Jurkat, Clone E6-1 (cell line): ENCODE results near the gene CARS1.

Source experiments
- DNase-seq: peaks from one replicate; pipeline ENCODE4 v3.0.0-alpha.2; 2011; ENCODE audit warnings: low read depth, low spot score
- H3K4me3 ChIP-seq: 2 replicates; pipeline ENCODE4 v1.5.1; 2011; ENCODE audit warnings: mild to moderate bottlenecking, low read length, control low read depth, moderate library complexity

CARS1 gene

DNA sequence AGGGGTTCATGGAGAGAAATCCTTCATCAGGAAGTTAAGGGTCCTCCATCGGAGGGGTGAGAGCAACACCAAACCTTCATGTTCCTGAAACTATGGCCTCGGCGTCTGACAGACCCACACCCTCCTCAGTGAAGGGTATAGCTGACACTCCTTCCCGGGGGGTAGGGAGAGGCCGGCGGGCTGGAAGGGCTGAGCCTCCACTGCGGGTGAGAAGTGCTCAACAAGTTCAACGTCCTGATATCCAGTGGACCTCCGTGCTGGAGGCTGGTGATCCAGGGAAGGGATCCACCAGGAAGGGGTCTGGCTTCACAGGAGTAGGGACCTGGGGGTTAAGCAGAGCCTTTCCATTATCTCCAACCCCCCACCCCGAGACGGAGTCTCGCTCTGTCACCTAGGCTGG is 12.3 kb downstream of the CARS1 start:
- DNase-seq = no peak
- no peak overlapping the region for H3K4me3 ChIP-seq

DNA sequence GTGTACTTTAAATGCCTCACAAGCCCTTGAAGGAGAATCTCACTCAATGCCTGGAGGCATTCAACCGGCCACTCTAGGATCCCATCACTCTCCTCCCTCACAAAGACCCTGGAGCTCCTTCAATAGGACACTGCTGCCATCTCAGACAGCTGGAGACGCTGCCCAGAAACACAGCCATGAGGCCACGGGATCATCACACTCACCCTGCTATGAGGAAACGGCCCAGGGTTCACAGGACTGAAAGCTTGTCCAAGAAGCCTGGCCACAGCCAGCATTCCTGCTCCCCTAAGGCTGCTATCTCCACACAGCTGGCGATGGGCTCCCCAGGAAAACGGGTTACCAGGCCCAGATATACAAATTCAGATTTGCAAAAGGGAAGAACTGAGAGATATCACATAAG is 13.2 kb downstream of the CARS1 start:
- no peak for DNase-seq

DNA sequence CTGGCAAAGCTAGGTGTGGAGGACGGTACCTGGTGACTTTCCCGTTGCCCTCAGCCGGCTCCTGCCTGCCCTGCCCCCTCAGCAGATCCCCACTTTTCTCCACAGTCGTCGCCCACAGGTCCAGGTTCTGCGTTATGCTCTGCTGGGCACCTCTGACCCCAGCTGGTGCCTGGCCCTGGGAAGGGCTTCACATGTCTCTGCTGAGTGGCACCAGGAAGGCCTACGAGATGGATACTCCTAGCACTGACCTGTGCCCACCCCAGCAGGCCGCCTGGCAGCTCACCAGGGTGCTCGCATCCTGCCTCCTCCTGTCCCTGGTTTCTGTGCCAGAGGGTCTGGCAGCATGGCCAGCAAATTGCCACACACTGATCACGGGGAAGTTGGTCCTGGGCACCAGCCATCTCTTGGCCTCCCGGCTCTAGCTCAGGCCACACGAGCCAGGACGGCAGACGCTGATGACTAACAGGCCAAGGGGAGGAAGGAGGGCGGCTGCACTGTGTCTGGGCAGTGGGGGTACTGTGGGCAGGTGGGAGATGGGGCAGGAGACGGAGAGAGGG is 13.8 kb downstream of the CARS1 start:
- no peak for DNase-seq
- H3K4me3 ChIP-seq = no peak overlapping the region

More for the DNA sequence above, 13.2 kb downstream of the CARS1 start:
- no peak overlapping the region for H3K4me3 ChIP-seq

DNA sequence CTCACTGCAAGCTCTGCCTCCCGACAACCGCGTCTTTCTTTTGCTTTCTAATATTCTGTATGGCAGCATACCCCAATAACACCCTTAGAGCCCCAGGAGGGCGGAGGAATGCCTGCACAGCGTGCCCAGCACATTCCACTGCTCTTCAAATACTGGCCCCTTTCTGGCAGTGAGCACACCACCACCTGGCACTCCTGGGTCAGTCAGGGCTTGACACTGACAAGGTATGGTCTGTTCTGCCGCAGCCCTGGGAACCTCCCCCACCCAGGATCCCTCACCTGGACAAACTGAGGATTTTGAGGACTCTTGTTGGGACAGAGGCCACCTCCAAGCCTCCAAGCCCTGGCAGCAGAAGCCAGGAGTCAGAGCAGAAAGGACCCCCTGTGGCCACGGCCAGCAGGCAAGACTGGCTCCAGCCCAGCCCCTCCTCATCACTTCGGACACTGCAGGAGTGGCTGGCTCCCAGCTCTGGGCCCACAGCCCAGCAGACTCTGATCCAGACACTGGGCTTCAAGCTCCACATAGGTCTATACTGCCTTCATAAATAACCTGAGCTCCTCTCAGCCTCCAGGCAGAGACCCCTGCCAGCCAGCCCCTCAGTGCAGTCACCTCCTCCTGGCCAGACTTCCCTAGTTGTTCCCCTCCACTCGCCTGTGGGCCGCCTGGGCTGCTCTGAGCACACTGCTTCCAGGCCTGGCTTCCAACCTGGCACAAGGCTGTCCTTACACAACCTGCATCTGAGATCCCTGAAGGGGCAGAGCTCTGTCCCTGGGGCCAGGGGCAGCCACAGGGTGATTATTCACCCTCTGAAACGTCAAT is 14.5 kb downstream of the CARS1 start:
- no peak overlapping the region for H3K4me3 ChIP-seq
- no peak for DNase-seq

DNA sequence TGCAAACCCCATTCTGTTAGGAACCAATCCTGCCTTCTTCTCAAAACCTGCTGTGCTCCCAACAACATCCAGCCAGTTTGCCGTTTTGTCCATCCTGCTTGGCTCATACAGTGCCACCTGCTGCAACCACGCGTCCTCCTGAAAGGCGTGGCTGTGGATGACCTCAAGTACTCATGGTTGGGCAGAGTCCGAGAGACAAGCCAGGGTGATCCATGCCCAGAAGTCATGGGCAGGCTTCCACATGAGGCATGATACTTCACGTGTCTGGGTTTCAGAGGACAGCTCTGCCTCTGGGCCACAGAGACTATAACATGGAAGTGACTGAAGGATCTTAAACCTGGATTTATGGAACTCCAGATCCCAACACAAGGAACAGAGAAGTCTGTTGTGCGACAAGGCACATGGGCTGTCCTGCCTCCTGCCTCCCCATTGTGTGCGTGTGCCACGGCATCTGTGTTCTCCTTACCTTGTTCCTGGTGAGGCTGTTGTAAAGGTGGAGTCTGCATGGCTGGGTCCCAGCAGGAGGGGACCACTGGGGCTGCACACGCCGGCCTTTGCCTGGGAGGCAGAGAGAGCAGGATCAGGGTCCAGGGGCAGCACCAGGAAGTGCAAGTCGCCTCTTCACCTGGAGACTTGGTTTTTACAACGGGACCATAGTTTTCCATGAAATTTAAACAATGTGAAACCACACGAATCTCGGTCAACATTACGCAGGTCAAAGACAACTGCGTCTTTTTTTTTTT is 15.4 kb downstream of the CARS1 start:
- no peak overlapping the region for H3K4me3 ChIP-seq
- no peak for DNase-seq

DNA sequence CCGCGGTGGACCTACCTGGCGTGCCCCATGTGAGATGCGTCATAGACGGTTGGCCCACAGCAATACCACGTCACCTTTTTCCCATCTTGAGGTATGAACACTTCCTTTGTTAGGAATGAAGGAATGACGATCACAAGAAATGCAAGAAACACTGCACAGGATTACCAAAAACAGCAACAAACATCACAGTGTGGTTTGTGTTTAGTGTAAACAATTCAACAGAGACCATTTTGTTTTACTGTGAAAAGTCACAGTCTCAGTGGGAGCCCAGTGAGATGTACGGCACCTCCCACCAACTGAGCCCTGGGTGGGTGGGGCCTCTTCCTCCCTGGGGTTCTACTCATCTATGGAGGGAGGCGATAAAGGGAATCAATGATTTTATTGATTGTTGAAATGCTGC is 16.3 kb downstream of the CARS1 start:
- H3K4me3 ChIP-seq = no peak overlapping the region
- DNase-seq = no peak

DNA sequence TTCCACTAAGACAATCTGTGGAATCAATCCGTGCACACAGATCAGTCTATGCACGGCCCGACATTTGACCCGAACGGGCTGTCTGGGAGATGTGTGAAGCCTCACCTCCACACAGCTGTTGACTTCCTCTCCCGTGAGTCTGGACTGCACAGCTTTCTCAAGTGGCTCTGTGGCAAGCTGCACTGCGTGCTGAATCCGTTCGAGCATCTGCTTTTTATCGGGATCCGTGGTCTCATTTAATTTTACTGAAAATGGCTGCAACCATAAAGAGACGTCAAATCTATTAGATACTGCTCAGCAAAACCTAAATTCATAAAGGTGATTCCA is 19.3 kb downstream of the CARS1 start:
- no peak overlapping the region for H3K4me3 ChIP-seq
- no peak for DNase-seq

DNA sequence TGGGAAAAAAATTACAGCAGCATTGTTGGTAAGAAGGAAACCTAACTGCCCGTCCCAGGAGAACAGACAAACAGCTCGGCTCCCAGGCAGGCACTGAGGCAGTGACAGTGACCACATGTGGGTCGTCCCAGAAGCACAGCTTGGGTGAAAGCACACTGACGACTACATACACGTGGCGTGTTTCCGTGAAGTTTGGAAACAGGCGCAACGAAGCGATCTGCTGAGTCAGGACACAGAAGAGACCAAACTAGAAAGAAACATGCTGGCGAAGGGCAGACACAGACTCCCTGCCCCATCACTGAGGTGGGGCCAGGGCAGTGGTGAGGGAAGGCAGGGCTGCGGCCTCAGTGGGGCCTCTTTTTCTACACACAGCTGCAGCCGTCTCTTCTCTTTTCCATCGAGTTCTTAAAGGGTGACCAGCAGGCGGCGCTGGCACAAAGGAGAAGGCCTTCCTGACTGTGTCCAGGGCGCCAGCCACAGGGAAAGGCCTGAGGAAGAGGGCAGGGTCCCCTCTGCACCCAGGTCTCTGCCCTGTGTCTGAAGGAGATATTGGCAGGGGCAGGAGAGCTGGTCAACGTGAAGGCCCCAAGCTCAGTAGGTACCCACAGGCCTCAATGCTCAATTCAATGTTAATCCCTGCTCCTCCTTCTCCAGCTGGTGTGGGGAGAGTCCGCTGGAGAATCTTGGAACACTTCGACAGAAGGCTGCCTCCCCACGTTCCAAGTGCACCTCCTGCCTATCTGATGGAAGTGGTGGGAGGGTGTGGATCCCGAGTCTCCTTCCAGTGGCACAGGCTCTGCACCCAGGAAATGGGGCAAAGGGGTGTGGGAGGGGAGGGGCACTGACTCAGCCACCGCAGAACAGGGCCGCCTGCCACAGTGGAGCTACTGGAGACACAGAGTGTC is 19.9 kb downstream of the CARS1 start:
- DNase-seq = peak; percentile 26
- H3K4me3 ChIP-seq = no peak overlapping the region

DNA sequence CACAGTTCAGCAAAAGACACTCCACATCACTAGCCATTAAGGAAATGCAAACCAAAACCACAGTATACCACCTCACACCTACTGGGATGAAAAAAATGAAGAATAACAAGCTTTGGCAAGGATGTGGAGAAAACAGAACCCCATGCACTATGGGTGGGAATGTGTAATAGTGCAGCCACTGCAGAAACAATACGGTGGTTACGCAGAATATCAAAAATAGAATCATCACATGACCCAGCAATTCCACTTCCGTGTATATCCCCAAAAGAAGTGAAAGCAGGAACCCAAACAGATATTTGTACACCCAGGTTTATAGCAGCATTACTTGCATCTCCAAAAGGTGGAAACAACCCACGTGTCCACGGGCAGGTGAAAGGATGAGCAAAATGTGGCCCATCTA is 20.8 kb downstream of the CARS1 start:
- no peak overlapping the region for H3K4me3 ChIP-seq
- DNase-seq = no peak

DNA sequence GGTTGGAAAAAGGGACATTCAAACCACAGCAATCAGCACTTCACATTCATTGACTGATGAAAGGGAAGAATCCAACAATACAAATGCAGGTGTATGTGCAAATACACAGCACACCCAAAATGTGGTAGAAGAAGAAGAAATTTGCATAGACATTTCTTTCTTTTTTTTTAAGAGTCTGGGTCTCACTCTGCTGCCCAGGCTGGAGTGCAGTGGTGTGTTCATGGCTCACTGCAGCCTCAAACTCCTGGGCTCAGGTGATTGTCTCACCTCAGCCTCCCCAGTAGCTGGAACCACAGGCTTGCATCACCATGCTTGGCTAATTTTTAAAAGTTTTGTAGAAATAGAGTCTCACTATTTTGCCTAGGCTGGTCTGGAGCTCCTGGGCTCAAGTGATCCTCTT is 21.9 kb downstream of the CARS1 start:
- no peak for DNase-seq
- no peak overlapping the region for H3K4me3 ChIP-seq

DNA sequence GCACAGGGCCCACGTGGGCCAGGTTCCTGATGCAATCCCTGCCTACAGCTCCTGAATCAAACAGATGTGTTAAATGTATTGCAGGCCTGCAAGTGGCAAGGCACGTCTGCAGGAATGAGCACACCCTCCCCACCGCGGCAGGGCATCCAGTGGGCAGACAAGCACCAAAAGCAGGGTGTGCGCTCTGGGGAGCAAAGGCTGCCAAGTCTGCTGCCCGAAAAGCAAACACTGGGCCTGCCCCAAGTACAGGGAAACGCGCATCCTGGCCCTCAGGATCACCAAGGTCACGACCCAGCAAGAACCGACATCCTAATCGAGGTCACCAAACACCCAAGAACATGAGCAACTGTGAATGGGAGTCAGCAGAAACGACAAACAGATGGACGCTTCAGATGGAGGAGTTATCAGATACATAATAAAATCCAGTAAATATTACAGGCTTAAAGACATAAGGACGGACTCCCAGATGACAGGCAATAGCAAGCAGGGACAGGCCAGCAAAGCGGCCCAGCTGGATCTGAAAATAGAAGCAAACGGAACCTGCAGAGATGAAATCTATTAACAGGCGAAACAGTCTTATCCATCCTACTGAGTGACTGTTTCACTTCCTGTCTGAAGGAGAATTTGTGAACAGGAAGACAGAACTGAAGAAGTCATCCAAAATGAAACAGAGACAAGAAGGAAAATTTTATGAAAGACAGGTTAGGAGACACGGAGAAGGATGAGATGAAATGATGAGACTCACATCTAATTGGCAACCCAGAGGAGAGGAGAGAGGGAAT is 26.7 kb downstream of the CARS1 start:
- no peak for DNase-seq
- no peak overlapping the region for H3K4me3 ChIP-seq

DNA sequence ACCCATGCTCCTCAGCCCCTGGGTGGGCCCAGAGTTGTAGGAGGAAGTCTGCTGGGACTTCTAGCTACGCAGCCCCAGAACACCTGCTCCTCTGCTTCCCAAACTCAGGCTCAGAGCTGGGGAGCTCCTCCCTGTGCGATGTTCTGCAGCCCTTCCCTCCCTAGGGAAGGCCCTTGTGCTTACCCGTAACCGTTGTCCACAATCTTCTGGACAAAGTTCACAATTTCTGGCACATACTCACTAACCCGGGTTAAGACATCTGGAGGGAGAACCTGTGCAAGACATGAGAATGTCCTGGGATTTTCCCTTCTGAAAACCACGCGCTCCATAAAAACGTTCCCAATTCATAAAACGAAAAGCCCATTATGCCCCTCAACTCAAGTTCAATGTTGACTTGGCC is 28.4 kb downstream of the CARS1 start:
- DNase-seq = no peak
- no peak overlapping the region for H3K4me3 ChIP-seq

DNA sequence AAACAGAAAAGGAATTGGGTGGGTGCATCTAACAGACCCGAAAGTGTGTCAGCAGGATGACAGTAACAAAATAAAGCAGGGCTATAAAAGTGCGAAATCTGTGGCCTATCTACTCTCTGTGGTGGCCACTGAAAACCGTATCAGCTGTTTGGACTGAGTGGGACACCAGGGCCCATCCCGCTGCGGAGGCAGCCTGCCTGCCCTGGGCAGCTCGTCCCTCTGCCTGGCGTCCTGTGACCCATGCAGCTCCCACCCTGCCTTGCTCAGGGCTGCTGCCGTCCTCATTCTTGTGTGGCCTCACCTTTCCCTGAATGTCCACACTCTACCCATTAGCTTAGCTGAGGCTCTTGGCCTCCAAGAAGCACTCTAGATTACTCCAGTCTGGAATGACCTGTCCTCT is 30.4 kb downstream of the CARS1 start:
- DNase-seq = no peak
- H3K4me3 ChIP-seq = no peak overlapping the region

DNA sequence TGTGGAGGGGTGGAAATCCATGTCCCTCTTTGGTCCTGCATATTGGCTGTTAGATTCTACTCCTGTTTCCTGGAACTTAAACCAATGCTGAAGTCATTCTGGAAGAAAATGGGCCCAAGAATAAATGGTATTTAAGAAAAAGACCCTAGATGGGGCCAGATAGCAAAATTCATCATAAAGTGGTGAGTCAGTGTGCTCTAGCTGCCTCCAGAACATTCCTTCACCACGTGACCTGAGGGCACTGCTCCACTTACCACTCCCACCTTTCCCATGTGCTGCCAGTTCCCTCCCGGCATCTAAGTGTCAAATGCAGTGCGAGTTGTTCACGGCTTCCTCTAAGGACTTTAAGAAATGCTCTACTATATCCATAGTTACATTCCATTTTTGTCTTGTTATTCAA is 34.2 kb downstream of the CARS1 start:
- H3K4me3 ChIP-seq = no peak overlapping the region
- DNase-seq = no peak

DNA sequence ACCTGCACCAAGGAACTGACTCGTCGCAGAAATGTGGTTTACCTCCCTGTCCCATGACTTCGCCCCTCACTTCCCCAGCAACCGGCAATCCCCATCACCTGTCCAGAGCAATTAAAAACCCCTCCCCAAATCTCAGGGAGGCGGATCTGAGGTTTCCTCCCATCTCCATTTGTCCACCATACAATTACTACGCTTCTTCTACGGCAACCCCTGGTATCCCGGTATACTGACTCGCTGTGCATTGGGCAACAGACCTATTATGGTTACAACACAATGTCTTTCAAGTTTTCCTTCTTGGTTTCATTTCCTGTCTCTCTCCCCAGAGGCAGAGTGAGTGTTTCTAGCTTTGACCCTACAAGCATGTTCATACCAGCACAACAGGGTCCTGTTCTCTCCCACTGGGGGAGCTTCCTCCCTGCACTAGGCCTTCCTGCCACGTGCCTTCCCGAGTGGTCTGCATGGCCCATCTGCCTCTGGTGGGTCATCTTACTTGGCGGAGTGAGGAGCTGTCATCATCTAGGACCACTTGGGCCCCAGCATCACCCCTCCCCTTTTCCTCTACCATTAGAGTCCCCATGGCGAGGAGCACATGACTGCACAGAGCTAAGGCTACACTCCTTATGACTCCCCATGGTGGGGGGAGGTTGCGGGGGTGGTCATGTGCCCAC is 34.8 kb downstream of the CARS1 start:
- peak; percentile 22 for DNase-seq
- H3K4me3 ChIP-seq = no peak overlapping the region

DNA sequence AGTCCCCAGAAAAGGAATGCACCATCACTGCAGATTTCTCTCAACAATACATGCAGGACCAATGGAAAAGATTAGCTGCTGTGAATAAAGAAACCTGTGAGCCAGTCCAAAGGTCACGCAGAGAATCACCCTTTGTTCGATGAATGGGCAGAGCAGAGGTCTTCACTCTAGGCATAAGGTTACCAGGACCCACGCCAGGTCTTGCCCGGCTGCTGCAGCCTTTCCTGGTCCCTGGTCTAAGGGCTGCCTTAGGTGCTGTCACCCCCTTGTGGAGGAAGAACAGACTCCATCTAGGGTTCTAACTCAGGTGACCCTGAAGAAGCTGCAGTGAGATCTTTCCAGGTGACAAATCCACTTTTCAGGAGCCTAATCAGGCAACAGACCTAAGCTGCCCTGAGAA is 36.1 kb downstream of the CARS1 start:
- DNase-seq = no peak
- H3K4me3 ChIP-seq = no peak overlapping the region

DNA sequence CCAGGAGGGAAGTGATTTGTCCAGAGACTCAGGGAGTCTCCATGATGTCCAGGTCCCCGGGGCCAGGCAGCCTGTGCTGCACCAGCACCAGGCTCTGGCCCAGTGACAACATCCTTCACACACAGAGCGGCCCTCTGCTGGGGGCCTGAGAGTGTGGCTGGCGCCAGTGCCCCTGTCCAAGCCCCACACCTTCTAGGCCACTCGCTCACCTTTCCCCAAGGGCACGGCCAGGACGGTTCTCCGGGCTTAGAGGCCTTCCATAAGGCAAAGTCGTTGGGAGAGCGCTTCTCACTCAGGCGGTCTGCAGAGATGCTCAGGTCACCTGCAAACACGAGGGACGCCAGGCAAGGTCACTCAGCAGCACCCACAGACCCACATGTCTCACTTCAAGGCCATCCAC is 37.2 kb downstream of the CARS1 start:
- no peak overlapping the region for H3K4me3 ChIP-seq
- no peak for DNase-seq

DNA sequence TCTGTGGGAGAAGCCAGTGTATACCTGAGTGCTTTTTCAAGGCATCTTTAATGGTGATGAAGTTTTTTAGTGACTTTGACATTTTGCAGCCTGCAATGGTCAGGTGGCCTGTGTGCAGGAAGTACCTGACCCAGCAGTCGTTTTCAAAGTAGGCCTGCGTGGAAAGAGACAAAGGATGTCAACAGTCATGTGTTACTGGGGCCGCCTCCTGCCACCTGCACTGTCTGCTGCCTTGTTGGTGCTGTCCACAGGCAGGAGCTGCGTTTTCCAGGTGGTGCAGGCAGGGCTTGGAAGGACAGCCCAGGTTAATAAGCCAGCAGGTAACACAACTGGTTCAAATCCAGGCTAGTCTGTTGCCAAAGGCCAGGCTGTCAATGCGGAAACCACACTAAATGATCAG is 38.6 kb downstream of the CARS1 start:
- DNase-seq = no peak
- no peak overlapping the region for H3K4me3 ChIP-seq
